COR-L47 (cell line): ENCODE measurements around the gene PNMA8C.
"Not testable (repeated sequence)": the region's sequence is repeated elsewhere in the genome, so short reads cannot be mapped to it uniquely, and the experiment has no call there.

Experiments used
- DNase-seq: peaks from one replicate; lab custom pipeline; 2025; lab: John Stamatoyannopoulos, UW

Gene PNMA8C

DNA sequence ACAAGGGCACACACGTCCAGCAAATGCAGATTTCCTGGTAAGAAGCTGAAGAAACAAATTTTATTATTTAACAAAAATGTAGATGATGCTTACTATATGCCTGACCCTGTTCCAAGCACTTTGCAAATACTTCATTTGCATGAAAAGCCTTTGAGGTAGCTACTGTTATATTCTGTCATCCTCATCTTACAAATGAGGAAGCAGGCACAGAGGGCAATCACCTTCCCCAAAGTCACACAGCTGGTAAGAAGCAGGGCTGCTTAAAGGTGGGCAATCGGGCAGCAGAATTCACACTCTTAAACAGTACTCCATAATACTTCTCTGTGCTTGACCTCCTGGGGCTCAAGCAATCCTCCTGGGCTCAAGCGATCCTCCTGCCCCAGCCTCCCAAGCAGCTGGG lies 18.3 kb upstream of the PNMA8C start:
- DNase-seq: no peak

DNA sequence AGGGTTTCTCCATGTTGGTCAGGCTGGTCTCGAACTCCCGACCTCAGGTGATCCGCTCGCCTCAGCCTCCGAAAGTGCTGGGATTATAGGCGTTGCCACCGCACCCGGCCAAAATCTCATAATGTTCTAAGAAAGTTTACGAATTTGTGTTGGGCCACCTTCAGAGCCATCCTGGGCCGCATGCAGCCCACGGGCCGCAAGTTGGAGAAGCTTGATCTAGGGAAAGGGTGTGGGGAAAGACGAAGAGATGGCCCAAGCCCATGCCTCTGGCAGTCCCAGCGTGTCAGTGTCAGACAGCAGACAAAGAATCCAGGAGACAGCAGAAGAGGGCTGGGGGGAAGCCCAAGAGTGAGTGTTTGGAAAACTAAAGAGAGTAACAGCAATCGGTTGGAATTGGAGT lies 17.3 kb upstream of the PNMA8C start:
- no peak for DNase-seq

DNA sequence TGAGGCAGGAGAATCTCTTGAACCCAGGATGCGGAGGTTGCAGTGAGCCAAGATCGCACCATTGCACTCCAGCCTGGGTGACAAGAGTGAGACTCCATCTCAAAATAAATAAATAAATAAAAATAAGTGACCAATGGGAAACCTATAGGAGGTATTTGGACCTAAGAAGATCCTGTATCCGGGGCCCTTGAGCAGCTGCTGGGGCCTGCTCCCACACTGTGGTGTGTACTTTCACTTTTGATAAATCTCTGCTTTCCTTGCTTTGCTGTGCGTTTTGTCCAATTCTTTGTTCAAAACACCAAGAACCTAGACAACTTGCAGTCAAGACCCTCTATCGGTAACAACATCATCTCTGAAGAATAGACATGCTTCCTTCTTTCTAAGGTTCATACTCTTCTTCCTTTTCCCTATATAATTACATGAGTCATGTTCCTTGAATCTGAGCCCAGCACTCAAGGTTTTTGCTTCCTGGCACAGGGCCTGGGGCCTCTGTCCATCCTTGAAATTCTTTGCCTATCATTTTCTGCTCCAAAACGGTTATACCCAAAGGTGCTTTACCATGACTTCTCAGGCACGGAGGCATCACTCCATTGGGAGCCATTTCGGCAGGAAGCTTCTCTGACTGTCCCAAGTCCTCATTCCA lies 14.2 kb upstream of the PNMA8C start:
- no peak for DNase-seq

DNA sequence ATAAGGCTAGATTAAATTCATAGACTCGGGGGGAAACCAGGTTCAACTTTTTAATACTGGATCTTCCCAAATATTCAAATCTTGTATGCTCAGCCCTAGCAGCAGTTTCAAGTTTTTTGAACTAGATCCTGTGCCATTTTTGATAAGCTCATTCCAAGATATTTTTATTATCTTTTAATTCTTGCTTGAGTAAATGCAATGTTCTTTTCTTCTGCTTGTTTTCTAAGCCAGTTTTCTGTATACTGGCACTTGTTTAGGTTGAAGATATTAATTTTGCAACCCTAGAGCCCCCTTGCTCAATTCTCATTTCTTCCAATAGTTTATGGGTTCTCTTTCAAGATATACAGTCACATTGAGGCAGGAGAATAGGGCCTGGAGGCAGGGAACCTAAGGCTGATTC lies 13.1 kb upstream of the PNMA8C start:
- DNase-seq: no peak

DNA sequence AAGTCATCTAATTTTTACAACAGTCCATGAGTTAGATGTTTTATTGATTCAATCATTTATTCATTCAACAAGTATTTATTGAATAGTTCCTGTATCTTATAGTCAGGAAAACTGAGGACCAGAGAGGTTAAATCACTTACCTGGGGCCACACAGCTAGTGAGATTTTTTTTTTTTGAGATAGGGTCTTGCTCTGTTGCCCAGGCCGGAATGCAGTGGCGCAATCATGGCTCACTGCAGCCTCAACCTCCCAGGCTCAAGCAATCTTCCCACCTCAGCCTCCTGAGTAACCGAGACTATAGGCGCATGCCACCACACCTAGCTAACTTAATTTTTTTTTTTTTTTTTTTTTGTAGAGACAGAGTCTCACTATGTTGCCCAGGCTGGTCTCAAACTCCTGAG lies 7.0 kb upstream of the PNMA8C start:
- DNase-seq: not testable (repeated sequence)

DNA sequence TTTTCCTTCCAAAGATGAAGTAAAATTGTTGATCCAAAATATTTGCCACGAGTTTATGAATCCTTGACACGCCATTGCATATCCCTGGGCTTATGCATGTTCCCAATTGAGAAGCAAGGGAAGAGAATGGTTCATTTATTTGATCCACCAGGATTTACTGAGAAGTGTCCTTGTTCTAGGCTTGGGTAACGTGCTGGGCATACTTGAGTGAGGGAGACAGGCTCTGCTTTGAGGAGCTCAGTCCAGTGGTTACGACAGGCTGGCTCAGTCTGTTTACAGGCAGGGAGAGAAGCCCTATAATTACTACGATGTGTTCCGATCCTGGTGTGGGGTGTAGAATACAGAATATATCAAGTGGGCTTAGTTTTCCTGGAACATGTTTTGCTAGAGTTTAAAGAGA lies 6.3 kb upstream of the PNMA8C start:
- DNase-seq: no peak

DNA sequence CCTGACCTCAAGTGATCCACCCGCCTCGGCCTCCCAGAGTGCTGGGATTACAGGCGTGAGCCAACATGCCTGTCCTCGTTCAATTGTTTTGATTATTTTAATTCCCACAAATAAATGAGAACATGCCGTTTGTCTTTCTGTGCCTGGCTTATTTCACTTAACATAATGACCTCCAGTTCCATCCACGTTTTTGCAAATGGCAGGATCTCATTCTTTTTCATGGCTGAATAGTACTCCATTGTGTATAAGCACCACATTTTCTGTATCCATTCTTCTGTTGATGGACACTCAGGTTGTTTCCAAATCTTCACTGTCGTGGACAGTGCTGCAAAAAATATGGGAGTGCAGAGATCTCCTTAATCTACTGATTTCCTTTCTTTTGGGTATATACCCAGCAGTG lies 4.7 kb upstream of the PNMA8C start:
- DNase-seq: not testable (repeated sequence)

DNA sequence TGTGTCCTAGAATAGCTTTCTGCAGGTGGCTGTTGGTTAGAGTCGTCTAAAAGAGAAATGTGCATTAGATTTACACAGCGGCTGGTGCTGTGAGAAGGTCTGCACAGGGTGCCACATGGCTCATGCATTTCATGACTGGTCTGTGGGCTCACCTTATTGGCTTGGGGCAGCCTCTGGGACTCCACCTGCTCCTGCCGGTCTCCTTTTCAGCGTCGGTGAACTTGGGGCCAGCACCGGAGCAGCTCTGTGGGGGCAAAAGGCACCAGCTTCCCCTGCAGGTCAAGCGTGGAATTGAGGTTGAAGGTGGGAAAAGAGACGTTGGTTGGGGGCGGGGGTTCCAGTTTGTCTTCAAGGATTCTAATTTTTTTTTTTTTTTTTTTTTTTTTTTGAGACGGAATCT lies 3.1 kb upstream of the PNMA8C start:
- no peak for DNase-seq

DNA sequence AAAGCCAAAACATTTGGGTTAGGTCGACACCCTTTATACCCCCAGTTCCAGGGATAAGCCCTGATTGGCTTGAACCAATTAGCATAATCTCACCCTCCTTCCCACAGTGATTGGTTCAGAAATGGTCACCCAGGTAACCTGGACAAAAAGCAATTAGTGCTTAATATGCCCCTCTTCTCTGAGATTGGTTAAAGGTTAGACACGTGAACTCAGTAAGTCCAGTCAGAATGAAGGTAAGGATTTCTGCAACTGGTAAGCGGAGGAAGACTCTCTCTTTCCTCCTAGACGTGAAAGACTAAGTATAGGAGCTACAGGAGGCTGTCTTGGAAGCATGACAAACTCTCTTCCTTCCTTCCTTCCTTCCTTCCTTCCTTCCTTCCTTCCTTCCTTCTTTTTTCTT lies 1.3 kb upstream of the PNMA8C start:
- DNase-seq: no peak

DNA sequence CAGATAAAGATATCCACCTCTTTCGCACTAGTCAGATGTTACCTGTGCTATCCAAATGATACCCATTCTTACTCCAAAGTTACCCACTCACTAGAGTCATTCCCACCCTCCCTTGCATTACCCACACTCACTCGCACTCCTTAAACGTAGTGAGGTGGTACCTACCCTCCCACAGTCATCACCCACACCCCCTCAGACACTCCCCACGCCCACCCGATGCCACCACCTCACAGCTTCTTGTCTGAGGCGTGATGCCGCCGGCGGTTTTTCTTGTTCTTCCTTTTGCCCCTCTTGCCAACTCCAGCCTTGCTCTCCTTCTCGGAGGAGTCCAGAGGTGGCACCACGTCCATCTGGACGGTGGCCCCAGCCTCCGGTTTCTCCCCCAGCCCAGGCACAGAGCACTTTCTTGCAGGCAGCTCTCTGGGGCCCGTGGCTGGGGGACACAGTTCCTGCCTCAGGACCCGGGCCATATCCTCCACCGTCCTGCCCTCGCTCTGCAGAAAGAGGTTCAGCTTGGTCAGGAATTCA lies 1.2 kb downstream of the PNMA8C start:
- DNase-seq: no peak

DNA sequence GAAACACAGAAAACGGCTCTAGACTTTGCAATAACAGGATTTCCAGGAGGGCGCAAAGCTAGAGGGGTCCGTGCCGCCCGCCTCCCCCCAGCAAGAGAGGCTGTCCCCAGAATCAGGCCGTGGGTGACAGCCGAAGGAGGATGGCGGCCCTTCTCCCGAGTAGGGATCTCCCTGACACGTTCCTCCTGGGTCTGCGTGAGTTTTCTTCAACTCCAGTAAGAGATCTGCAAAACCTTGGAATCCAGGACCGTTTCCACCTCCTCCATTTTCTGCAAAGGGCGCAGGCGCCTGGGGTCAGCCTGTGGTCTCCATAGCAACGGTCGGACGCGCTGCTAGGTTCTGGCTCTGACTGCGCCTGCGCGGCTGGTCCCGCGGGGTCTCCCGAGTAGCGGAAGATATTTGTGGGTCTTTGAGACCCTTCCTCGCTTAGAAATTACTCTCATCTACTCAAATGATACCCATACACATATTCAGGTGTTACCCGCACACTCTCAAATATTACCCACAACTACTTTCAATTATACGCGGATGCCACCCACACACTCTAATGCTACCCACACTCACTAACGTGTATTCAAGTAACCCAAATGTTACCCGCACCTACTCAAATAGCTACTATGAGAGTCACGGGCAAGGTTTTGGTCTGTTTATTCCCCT lies 2.1 kb downstream of the PNMA8C start:
- peak; percentile 76 for DNase-seq

DNA sequence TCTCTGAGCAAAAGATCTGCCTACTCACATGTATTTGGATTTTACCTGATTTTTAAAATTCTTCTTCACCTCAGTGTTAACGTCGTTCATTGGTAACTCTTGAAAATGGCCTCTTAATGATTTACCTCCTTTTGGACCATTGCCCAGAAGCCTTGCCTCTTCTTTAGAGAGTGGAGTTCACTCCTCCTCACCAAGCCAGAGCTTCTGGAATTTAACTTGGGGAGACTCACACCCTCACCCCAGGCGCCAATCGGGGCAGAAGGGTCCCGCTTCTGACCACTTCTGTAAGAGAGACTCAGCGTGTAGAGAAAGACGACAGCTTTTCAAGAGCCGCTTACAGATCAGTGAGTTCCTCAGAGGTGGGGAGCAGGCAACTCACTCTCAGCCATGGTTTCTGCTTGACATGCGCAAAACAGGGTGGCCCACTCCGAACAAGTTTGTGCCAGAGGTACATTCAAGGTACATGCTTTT lies 2.7 kb downstream of the PNMA8C start:
- peak; percentile 58 for DNase-seq

DNA sequence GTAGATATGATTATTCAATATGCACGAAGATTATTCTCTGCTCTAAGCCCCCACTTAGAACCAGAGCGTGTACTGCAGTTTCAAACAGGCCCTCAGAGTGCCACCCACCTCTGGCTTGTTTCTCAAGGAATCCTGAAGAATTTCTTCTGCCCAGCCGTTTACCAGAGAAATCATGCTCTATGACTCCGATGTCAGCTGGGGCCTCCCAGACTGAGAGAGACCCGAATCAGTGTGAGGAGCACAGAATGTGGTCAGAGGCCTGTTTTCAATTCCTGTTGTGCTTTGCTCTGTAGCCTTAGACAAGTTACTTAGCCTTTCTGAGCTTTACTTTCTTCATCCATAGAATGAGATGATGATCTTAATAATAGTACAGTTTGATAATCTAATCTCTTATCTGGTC lies 5.5 kb downstream of the PNMA8C start:
- no peak for DNase-seq

DNA sequence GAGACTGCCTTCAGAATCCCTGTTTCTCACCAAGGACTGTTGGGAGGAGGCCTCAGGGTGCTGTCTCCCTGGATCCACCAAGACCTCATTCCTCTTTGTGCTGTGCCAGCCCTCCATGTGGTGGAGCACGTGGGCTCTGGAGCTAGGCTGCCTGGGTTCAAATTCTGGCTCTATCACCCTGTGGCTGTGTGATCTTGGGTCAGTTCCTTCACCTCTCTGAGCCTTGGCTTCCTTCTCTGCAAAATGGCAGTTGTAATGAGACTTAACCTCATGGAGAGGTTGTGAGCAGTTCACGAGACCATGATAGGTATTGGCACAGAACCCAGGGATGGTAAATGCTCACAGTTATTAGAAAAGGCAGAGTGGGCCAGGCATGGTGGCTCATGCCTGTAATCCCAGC lies 6.4 kb downstream of the PNMA8C start:
- DNase-seq: no peak

DNA sequence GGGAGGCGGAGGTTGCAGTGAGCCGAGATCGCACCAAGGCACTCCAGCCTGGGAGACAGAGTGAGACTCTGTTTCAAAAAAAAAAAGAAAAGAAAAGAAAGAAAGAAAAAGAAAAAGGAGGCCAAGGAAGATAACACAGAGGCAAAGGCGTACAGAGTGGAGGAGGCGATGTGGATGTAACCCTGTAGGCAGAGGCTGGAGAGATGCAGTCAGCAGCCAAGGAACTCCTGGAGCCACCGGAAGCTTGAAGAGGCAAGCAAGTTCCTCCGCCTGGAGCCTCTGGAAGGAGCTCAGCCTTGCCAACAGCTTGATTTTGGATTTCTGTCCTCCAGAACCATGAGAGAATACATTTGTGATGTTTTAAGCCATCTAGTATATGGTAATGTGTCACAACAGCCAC lies 8.7 kb downstream of the PNMA8C start:
- no peak for DNase-seq

DNA sequence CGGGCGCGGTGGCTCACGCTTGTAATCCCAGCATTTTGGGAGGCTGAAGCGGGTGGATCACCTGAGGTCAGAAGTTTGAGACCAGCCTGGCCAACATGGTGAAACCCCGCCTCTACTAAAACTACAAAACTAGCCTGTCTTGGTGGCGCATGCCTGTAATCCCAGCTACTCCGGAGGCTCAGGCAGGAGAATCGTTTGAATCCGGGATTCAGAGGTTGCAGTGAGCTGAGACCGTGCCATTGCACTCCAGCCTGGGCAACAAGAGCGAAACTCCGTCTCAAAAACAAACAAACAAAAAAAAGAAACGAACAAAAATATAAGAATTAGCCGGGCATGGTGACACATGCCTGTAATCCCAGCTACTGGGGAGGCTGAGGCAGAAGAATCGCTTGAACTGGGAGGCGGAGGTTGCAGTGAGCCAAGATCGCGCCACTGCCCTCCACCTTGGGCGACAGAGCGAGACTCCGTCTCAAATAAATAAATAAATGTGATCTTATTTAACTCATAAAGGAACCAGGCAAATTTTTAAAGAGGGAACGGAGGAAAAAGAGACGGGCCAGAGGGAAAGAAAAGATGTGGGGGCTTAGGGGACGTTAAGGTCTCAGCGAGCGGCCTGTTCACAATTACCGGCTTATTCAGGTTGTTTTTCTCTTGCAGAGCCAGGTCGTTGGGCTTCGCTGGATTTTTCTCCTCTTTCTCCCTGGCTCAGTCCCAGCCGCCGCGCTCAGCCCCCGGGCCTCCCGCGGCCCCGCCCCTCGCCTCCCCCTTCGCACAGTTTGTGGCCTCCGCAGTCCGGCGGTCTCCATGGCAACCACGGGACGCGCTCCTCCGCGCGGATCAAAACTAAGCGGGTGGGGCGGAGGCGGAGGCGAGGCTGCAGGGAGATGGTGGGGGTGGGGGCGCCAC lies 12.7 kb downstream of the PNMA8C start:
- peak; percentile 92 for DNase-seq

DNA sequence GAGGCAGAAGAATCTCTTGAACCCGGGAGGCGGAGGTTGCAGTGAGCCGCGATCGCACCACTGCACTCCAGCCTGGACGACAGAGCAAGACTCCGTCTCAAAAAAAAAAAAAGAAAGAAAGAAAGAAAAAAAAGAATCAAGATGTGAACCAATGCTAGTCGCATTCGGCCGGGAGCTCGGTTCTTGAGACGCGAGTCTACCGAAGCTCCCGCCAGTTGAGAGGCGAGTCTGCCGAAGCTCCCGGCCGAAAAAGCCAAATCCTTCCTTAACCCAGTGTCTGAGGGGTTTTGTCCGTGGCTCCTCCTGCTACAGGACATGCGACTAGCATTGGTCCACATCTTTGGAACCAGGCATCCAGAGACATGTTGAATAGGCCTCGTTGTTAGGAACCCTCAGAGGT lies 13.8 kb downstream of the PNMA8C start:
- DNase-seq: not testable (repeated sequence)

DNA sequence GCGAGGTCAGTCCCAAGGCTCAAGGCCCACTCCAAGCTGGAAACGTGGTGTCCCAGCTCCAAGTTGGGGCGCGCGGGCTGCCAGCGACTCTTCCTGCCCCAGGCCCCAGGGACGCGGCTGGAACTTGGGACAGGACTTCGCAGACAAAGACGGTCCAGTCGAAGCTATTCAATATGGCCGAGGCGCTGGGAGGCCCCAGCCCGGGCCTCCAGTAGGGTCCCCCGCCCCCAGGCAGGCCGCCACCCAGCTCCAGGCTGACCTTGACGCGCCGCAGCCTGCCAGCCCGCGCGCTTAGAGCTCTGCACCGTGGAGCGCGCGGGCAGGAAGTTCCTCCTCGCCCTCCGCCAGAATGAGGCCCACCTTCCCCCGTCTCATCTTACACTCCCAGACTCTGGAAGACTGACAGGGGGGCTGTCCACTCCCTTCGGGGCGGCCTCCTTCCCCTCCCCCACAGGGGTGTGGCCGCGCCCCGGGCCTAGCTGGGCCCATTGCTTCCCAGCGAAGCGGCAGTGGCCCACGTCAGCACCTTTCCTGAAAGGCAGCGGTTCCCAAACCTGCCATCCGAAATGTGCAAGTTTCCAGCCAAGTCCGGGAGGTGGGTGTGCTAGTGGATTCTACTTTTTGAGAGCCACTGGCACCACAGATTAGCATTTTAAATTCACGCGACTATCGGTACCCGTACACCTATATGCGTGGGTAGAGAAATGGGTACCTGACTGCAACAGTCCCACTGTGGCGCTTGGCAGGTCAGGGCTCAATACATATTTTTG lies 15.3 kb downstream of the PNMA8C start, which contains the start of gene CCDC8:
CCDC8 (minus strand) TSS at position 303 of the 770 bp plus-strand sequence. CDS start 754 bp downstream, outside the sequence.
- no peak for DNase-seq

DNA sequence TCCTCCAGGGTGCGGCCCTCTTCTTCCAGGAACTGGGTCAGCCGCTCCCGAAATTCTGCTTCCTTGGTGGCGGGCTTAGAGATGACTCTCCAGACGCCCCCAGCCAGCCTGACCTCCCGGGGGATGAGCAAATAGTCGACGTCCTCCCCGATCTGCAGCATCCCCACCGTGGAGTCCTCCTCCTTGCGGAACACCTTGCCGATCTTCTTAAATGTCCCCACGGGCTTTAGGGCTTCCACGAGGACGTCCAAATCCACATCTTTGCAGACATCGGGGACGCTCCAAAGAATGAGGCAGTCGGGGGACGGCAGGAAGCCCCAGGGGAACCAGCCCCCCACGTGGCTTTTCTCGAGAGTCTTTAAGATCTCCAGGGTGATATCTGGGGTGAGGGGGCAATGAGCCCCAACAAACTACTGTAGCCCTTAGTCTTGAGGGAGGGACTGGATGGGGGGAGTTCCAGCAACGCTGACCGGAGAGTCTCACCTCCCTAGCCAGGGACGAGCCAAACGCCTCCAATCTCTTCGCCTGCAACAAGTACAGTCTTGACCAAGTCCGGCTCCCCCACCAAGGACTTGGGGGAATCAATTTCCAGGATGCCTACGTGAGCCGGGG lies 16.0 kb downstream of the PNMA8C start:
- no peak for DNase-seq

DNA sequence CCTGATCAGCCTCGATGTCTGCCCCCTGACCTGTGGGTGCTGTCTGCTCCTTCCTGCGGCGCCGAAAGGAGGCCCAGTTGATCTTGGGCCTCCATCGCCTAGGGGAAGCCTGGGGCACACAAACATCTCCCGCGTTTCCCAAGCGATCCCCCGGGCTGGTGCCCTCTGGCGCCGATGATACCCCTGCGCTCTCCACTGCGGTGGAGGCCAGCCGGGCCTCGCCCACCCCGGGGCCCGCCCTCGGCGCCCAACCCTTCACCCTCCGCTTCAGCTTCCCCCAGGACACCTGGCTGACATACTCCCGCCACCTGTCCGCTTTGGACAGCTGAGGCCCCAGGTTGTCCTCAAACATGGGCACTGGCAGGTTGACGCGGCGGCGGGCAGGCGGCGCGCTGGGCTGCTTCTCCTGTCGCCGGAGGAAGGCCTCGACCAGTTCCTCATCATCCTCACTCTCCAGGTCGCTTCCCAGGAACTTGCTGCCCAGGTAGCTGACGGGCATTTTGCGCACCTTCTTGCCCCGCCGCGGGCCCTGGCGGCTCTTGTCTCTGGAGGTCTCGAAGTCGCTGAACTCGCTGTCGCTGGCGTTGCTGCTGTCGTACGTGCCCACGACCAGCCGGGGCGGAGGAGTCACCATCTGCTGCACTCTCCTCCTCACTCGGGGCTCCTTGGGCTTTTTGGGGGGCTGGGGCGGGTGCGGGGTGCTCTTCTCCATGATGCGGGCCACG lies 16.6 kb downstream of the PNMA8C start:
- no peak for DNase-seq
